Smooth muscle cell (in vitro differentiated cells): ENCODE data around the gene TMEM106C. TPM values are rescaled to one million over a fixed set of nuclear protein-coding genes. Genes with fewer than 3 reads are reported as not detected.

Experiments used
- DNase-seq: peaks from one replicate; lab custom pipeline; 2025; ENCODE audit not compliant: unreplicated experiment; lab: John Stamatoyannopoulos, UW
- H2AFZ ChIP-seq: fragments of 200-600 bp; sonication (generic); 2 replicates; pipeline ENCODE4 v1.6.0; 2016; ENCODE audit warnings: antibody characterized with exemption, low read depth, mild to moderate bottlenecking
- H3F3A ChIP-seq: fragments of 200-600 bp; sonication (generic); 2 replicates; pipeline ENCODE4 v1.6.0; 2017; ENCODE audit warnings: antibody characterized with exemption, low read depth
- H3K27ac ChIP-seq: fragments of 200-600 bp; sonication (generic); 2 replicates; pipeline ENCODE4 v1.5.1; 2016; ENCODE audit warnings: low read depth, mild to moderate bottlenecking
- H3K27me3 ChIP-seq: fragments of 200-600 bp; sonication (generic); 2 replicates; pipeline ENCODE4 v1.6.1; 2016; ENCODE audit warnings: low read depth, mild to moderate bottlenecking
- H3K36me3 ChIP-seq: fragments of 200-600 bp; sonication (generic); 2 replicates; pipeline ENCODE4 v1.5.1; 2016; ENCODE audit warnings: low read depth
- H3K4me1 ChIP-seq: fragments of 200-600 bp; sonication (generic); 2 replicates; pipeline ENCODE4 v1.5.1; 2016; ENCODE audit warnings: low read depth
- H3K4me2 ChIP-seq: fragments of 200-600 bp; sonication (generic); 2 replicates; pipeline ENCODE4 v1.6.0; 2016; ENCODE audit warnings: mild to moderate bottlenecking
- H3K4me3 ChIP-seq: fragments of 200-600 bp; sonication (generic); 2 replicates; pipeline ENCODE4 v1.5.1; 2016; ENCODE audit warnings: mild to moderate bottlenecking
- H3K79me2 ChIP-seq: fragments of 200-600 bp; sonication (generic); 2 replicates; pipeline ENCODE4 v1.6.0; 2016; ENCODE audit warnings: low read depth, mild to moderate bottlenecking
- H3K9ac ChIP-seq: fragments of 200-600 bp; sonication (generic); 2 replicates; pipeline ENCODE4 v1.6.0; 2016; ENCODE audit warnings: low read depth
- H3K9me3 ChIP-seq: fragments of 200-600 bp; sonication (generic); replicated peaks from 2 replicates; pipeline ENCODE4 v1.5.1; 2016; ENCODE audit warnings: low read depth
- H4K20me1 ChIP-seq: fragments of 200-600 bp; sonication (generic); 2 replicates; pipeline ENCODE4 v1.6.0; 2016; ENCODE audit warnings: low read depth
- WGBS: methylation state at CpG from one replicate; pipeline ENCODE4 v1.1.7; 2016; ENCODE audit warnings: low lambda C conversion rate; 5-methylcytosine and 5-hydroxymethylcytosine counted together
- polyA plus RNA-seq: library from polyadenylated mRNA; unstranded; fragments of >200 nt; fragmentation: Nextera tagmentation; extraction: Ambion mirVana; gene quantifications from 2 replicates; pipeline ENCODE4 v1.2.1, GENCODE V29; 2016
- total RNA-seq: library from RNA; depleted of rRNA; stranded (reverse); fragments of >200 nt; gene quantifications from 2 replicates; pipeline ENCODE4 v1.2.3, GENCODE V29; 2014
- TF ChIP-seq, protein P1 (sequence below): fragments of 200-600 bp; sonication (generic); IDR thresholded peaks from 2 replicates; pipeline ENCODE4 v1.5.1; 2017; ENCODE audit warnings: borderline replicate concordance, mild to moderate bottlenecking, antibody characterized with exemption; ENCODE audit not compliant: insufficient read depth, poor library complexity, severe bottlenecking

Gene TMEM106C
- total and polyA plus RNA-seq, 2 experiments from 2014 or later = 42.7 to 58.9 TPM

DNA sequence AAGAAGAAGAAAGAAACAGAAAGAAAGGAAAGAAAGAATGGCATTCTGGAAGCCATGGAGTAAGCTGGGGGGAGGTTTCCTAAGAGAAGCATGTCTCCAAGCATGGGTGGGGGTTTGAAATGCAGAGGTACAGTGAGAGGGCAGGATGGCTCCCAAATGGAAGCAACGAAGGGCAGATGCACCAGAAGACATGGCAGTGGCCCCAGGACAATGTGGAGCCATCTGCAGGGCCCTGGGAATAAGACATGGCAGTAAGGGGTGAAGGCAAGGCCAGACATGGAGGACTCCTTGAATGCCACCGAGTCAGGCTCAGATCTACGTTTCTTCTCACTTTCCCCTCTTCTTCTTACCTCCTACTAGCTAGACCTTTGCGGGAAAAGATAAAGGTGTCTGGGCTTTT is 45.6 kb downstream of the TMEM106C start:
- Histone ChIP-seq H3K9me3 (no peaks in the 10 kb centered on the region), H3K27me3 (peaks cover 99% of the 10 kb centered on the region), H3F3A (no peaks in the 10 kb centered on the region), H3K27ac (no peak overlapping the region), H3K4me2 (no peak overlapping the region), H3K9ac (no peak overlapping the region), H3K36me3 (no peaks in the 10 kb centered on the region), H3K4me3 (no peak overlapping the region), H4K20me1 (no peaks in the 10 kb centered on the region), H2AFZ (no peak overlapping the region), H3K4me1 (peaks cover 10% of the 10 kb centered on the region), H3K79me2 (no peaks in the 10 kb centered on the region)
- no peak for DNase-seq
- 75% methylated on average over 4 of the region's 4 CpGs for WGBS
- TF ChIP-seq, protein P1, sequence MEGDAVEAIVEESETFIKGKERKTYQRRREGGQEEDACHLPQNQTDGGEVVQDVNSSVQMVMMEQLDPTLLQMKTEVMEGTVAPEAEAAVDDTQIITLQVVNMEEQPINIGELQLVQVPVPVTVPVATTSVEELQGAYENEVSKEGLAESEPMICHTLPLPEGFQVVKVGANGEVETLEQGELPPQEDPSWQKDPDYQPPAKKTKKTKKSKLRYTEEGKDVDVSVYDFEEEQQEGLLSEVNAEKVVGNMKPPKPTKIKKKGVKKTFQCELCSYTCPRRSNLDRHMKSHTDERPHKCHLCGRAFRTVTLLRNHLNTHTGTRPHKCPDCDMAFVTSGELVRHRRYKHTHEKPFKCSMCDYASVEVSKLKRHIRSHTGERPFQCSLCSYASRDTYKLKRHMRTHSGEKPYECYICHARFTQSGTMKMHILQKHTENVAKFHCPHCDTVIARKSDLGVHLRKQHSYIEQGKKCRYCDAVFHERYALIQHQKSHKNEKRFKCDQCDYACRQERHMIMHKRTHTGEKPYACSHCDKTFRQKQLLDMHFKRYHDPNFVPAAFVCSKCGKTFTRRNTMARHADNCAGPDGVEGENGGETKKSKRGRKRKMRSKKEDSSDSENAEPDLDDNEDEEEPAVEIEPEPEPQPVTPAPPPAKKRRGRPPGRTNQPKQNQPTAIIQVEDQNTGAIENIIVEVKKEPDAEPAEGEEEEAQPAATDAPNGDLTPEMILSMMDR = no peak

DNA sequence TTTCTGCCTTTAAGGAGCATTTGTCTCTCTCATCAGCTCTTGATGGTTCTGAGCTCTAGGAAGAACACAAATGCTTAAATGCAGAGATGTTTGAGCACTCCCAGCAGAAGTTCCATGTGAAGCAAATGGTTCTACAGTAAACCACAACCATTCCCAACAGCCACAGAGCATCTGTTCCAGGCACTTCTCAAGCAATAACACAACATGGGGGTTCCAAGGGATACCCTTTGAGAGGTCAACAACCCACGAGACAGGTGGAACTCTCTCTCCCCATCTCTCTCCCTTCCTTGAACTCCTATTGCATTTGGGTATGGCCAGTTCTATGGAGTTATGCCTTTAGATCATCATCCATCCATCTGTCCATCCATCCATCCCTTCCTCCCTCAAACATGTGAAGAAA is 46.1 kb downstream of the TMEM106C start:
- H3K4me2 ChIP-seq = no peak overlapping the region
- WGBS = 44% methylated on average over 1 of the region's 1 CpG
- no peaks in the 10 kb centered on the region for H3K79me2 ChIP-seq
- no peak overlapping the region for H3K9ac ChIP-seq
- H3F3A ChIP-seq = no peaks in the 10 kb centered on the region
- H4K20me1 ChIP-seq = no peaks in the 10 kb centered on the region
- H3K4me3 ChIP-seq = no peak overlapping the region
- no peak overlapping the region for H3K27ac ChIP-seq
- TF ChIP-seq, protein P1 = no peak
- no peaks in the 10 kb centered on the region for H3K36me3 ChIP-seq
- peaks cover 99% of the 10 kb centered on the region for H3K27me3 ChIP-seq
- no peaks in the 10 kb centered on the region for H3K9me3 ChIP-seq
- H2AFZ ChIP-seq = no peak overlapping the region
- DNase-seq = no peak
- H3K4me1 ChIP-seq = peaks cover 9% of the 10 kb centered on the region

DNA sequence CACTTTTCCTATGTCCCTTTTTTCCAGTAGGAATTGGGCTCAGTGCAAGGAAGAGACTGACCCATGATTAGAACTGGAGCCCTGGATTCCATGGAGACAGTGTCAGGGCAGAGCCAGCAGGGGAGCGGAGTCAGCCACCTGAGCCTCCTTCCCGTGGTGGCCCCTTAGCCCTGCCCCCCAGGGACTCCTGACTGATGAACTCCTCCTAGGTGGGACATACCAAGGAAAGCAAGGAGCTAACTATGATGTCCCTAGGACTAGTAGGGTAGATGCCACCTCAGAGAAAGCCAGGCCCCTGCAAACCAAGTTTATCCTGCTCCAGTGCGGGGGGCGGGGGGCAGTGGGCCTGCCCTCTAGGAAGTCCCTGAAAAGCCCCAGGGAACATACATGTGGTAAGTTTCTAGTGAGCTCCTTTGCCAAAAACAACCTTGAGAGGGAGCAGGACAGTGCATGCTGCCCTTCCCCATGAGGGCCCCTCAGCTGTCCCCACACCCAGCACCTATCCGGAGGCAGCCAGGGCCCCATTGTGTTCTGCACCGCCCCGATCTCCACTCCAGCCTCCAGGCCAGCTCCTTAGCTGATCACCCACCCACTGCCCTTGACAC is 47.1 kb downstream of the TMEM106C start:
- DNase-seq = no peak
- Histone ChIP-seq H3K27me3 (peaks cover 99% of the 10 kb centered on the region), H3F3A (no peaks in the 10 kb centered on the region), H3K4me3 (no peak overlapping the region), H4K20me1 (no peaks in the 10 kb centered on the region), H3K4me1 (peaks cover 3% of the 10 kb centered on the region), H3K79me2 (no peaks in the 10 kb centered on the region), H3K4me2 (no peak overlapping the region), H2AFZ (no peak overlapping the region), H3K36me3 (no peaks in the 10 kb centered on the region), H3K9me3 (no peaks in the 10 kb centered on the region), H3K27ac (no peak overlapping the region), H3K9ac (no peak overlapping the region)
- TF ChIP-seq, protein P1 = no peak
- WGBS = 73% methylated on average over 7 of the region's 7 CpGs

DNA sequence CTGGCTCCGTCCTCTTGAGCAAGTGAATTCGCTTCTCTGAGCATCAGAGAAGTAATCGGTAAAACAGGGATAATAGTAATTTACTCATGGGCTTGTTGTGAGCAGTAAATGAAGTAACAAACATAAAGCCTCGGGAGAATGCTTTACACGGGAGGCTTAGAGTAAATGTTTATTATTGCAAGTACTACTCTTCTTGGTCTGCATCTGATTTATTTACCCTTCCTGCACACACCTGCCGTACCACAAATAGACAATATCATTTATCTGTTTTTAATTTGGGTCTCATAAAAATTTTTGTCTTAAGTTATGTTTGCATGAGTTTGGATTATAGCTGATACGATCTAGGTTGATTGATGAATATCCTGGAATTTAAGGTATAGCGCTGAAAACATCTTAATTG is 48.7 kb downstream of the TMEM106C start:
- Histone ChIP-seq H3K9ac (no peak overlapping the region), H3K9me3 (no peaks in the 10 kb centered on the region), H3K27me3 (peaks cover 99% of the 10 kb centered on the region), H3K79me2 (no peaks in the 10 kb centered on the region), H3K4me2 (no peak overlapping the region), H4K20me1 (no peaks in the 10 kb centered on the region), H3K27ac (no peak overlapping the region), H3F3A (no peaks in the 10 kb centered on the region), H3K36me3 (no peaks in the 10 kb centered on the region), H2AFZ (no peak overlapping the region), H3K4me1 (no peaks in the 10 kb centered on the region), H3K4me3 (no peak overlapping the region)
- 77% methylated on average over 8 of the region's 8 CpGs for WGBS
- DNase-seq = no peak
- TF ChIP-seq, protein P1 = no peak
